HepG2 (cell line): ENCODE measurements around the gene ZNF800. TPM values are rescaled to one million over a fixed set of nuclear protein-coding genes. Genes with fewer than 3 reads are reported as not detected.

ENCODE experiments used
- CREM ChIP-seq, 2 experiments: sonication (generic) in 1 of 2; formaldehyde crosslinking in 1 of 2; IDR thresholded peaks; 2 replicates each; pipeline versions ENCODE4 v1.4.0 to v1.6.1; 2016 to 2020; ENCODE audit warnings: antibody characterized with exemption in 1 of 2, mild to moderate bottlenecking in 1 of 2, missing genetic modification reagents in 1 of 2
- DZIP1 ChIP-seq: sonication (generic); formaldehyde crosslinking; IDR thresholded peaks from 2 replicates; pipeline ENCODE4 v1.5.0; 2020; ENCODE audit warnings: mild to moderate bottlenecking, missing genetic modification reagents
- ESRRA ChIP-seq: sonication (generic); formaldehyde crosslinking; IDR thresholded peaks from 2 replicates; pipeline ENCODE4 v1.5.1; 2020; ENCODE audit warnings: mild to moderate bottlenecking, low read depth, missing genetic modification reagents
- HOXA7 ChIP-seq: sonication (generic); formaldehyde crosslinking; IDR thresholded peaks from 2 replicates; pipeline ENCODE4 v1.8.1; 2022; ENCODE audit warnings: mild to moderate bottlenecking, missing genetic modification reagents, moderate library complexity
- KLF11 ChIP-seq: IDR thresholded peaks from 2 replicates; pipeline ENCODE4 v1.6.1; 2016; ENCODE audit warnings: missing compliant biosample characterization
- KLF12 ChIP-seq: sonication (generic); formaldehyde crosslinking; IDR thresholded peaks from 2 replicates; pipeline ENCODE4 v1.4.0; 2020; ENCODE audit warnings: missing genetic modification reagents, borderline replicate concordance
- PRDM15 ChIP-seq: sonication (generic); formaldehyde crosslinking; IDR thresholded peaks from 2 replicates; pipeline ENCODE4 v1.4.0; 2020; ENCODE audit warnings: missing genetic modification reagents
- SMYD3 ChIP-seq: sonication (generic); formaldehyde crosslinking; IDR thresholded peaks from 2 replicates; pipeline ENCODE4 v1.8.1; 2023; ENCODE audit warnings: mild to moderate bottlenecking, missing genetic modification reagents
- SNAI1 ChIP-seq: sonication (generic); formaldehyde crosslinking; IDR thresholded peaks from 2 replicates; pipeline ENCODE4 v1.5.0; 2020; ENCODE audit warnings: mild to moderate bottlenecking, missing genetic modification reagents, borderline replicate concordance
- SP1 ChIP-seq, 2 experiments: fragments of 450-650 bp in 1 of 2; sonication (generic) in 1 of 2; formaldehyde crosslinking in 1 of 2; IDR thresholded peaks; 2 replicates each; pipeline versions ENCODE4 v1.4.0 to v1.6.1; 2016 to 2020; ENCODE audit warnings: missing genetic modification reagents in 1 of 2
- ZNF839 ChIP-seq: sonication (generic); formaldehyde crosslinking; IDR thresholded peaks from 2 replicates; pipeline ENCODE4 v1.4.0; 2020; ENCODE audit warnings: missing genetic modification reagents, mild to moderate bottlenecking, borderline replicate concordance
- ZNF879 ChIP-seq: sonication (generic); formaldehyde crosslinking; IDR thresholded peaks from 2 replicates; pipeline ENCODE4 v1.8.1; 2023; ENCODE audit warnings: missing genetic modification reagents
- polyA plus RNA-seq, 8 experiments: library from polyadenylated mRNA; depleted of rRNA in 3 of 8; stranded (reverse) in 7 of 8; unstranded in 1 of 8; fragments of >200 nt; fragmentation: Illumina TruSeq in 4 of 8; extraction: Trizol in 4 of 8; gene quantifications; 2 replicates each; pipeline versions ENCODE4 v1.2.1 to v1.2.3, GENCODE V29; 2011 to 2016; ENCODE audit warnings: low read depth in 4 of 8, missing spikeins in 1 of 8, mixed read lengths in 1 of 8; ENCODE audit not compliant: insufficient read depth in 1 of 8
- total RNA-seq, 5 experiments: library from RNA; depleted of rRNA; stranded (reverse); fragments of >200 nt; fragmentation: Illumina TruSeq; extraction: Trizol; gene quantifications; 2 replicates each; pipeline ENCODE4 v1.2.3, GENCODE V29; 2016; ENCODE audit warnings: low read depth in 1 of 5
- TF ChIP-seq, protein P1 (sequence below): sonication (generic); formaldehyde crosslinking; IDR thresholded peaks from one replicate; pipeline ENCODE4 v1.5.1; 2020; ENCODE audit warnings: mild to moderate bottlenecking, missing genetic modification reagents; ENCODE audit errors: not compliant biosample characterization

Gene ZNF800
- total and polyA plus RNA-seq, 2 of the 13 experiments (the other 11 are each of a cell fraction or from before 2014, with no cell fraction given): 7.1 to 12.7 TPM

DNA sequence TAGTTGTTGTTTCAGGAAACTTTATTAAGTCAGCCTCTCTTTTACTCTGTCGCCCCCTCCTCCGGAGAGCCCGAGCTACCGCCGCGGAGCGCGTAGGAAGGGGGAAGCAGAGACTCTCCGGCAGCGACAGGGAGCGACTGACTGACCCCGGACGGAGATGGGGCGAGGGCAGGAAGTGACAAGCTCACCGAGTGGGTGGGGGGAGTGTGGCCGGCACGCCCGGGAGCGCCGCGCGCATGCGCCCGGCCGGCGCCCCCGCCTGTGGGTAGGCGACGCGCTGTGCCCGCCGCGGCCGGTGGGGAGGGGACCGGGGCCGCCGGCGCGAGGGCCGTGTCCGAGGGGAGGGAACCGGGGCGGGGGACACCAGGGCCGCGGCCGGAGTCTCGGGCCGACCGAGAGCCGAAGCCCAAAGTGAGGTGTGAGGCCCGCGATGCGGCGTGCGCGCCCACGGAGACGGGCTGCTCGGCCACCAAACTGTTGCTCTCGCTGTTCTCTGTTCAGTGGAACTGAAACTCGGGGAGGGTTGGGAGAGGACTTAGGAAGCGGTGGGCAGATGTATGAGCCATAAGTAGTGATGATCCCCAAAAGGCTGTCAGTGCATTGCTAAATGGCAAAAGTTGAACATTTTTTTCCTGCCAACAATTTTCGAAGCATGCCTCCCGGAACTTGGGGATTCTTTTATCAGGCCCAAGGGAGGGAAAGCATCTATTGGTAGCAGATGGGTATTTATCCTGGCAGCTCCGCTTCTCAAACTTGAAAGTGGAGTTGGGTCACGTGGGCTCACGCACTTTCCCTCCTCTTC is at the start of gene ZNF800 (continued):
- TF ChIP-seq DZIP1 (CRISPR knock-in tag) (no peak), KLF12 (CRISPR knock-in tag) (no peak), ZNF879 (CRISPR knock-in tag) (no peak), PRDM15 (CRISPR knock-in tag) (no peak), CREM (IDR thresholded peaks at IDR 0.05) (peak; percentile 40; the same call in 1 of the 2 replicates), CREM (CRISPR knock-in tag; IDR thresholded peaks at IDR 0.05) (no peak), ESRRA (no peak), SP1 (IDR thresholded peaks at IDR 0.05) (no peak), SP1 (CRISPR knock-in tag; IDR thresholded peaks at IDR 0.05) (no peak), HOXA7 (CRISPR knock-in tag) (no peak), SMYD3 (CRISPR knock-in tag) (0 out of 2 replicates have a peak, but pooled peaks have one; percentile 18), ZNF839 (no peak), KLF11 (CRISPR knock-in tag) (no peak), SNAI1 (CRISPR knock-in tag) (no peak)
- TF ChIP-seq, protein P1, sequence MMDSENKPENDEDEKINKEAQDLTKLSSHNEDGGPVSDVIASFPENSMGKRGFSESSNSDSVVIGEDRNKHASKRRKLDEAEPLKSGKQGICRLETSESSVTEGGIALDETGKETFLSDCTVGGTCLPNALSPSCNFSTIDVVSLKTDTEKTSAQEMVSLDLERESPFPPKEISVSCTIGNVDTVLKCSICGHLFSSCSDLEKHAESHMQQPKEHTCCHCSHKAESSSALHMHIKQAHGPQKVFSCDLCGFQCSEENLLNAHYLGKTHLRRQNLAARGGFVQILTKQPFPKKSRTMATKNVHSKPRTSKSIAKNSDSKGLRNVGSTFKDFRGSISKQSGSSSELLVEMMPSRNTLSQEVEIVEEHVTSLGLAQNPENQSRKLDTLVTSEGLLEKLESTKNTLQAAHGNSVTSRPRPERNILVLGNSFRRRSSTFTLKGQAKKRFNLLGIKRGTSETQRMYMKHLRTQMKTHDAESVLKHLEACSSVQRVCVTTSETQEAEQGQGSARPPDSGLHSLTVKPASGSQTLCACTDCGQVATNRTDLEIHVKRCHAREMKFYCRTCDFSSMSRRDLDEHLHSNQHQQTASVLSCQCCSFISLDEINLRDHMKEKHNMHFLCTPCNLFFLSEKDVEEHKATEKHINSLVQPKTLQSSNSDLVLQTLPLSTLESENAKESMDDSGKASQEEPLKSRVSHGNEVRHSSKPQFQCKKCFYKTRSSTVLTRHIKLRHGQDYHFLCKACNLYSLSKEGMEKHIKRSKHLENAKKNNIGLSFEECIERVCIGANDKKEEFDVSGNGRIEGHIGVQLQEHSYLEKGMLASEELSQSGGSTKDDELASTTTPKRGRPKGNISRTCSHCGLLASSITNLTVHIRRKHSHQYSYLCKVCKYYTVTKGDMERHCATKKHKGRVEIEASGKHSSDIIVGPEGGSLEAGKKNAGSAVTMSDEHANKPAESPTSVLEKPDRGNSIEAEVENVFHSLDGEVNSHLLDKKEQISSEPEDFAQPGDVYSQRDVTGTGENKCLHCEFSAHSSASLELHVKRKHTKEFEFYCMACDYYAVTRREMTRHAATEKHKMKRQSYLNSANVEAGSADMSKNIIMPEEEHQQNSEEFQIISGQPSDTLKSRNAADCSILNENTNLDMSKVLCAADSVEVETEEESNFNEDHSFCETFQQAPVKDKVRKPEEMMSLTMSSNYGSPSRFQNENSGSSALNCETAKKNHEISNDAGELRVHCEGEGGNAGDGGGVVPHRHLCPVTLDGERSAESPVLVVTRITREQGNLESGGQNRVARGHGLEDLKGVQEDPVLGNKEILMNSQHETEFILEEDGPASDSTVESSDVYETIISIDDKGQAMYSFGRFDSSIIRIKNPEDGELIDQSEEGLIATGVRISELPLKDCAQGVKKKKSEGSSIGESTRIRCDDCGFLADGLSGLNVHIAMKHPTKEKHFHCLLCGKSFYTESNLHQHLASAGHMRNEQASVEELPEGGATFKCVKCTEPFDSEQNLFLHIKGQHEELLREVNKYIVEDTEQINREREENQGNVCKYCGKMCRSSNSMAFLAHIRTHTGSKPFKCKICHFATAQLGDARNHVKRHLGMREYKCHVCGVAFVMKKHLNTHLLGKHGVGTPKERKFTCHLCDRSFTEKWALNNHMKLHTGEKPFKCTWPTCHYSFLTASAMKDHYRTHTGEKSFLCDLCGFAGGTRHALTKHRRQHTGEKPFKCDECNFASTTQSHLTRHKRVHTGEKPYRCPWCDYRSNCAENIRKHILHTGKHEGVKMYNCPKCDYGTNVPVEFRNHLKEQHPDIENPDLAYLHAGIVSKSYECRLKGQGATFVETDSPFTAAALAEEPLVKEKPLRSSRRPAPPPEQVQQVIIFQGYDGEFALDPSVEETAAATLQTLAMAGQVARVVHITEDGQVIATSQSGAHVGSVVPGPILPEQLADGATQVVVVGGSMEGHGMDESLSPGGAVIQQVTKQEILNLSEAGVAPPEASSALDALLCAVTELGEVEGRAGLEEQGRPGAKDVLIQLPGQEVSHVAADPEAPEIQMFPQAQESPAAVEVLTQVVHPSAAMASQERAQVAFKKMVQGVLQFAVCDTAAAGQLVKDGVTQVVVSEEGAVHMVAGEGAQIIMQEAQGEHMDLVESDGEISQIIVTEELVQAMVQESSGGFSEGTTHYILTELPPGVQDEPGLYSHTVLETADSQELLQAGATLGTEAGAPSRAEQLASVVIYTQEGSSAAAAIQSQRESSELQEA (CRISPR knock-in tag): peak; percentile 42
